Choroid plexus epithelial cell (primary cell): ENCODE measurements around the gene HACD4.

Experiments
- DNase-seq: peaks from one replicate; pipeline ENCODE4 v3.0.0-alpha.2; 2010; ENCODE audit warnings: low read depth
- H3K4me3 ChIP-seq: 2 replicates; pipeline ENCODE4 v1.5.1; 2011; ENCODE audit warnings: low read depth, mild to moderate bottlenecking, control low read depth, low read length, moderate library complexity
- CTCF ChIP-seq: conservative IDR thresholded peaks from 2 replicates; pipeline ENCODE4 v1.5.1; 2011; ENCODE audit warnings: low read depth, mild to moderate bottlenecking, control low read depth, inconsistent platforms, low read length, moderate library complexity

Gene HACD4

GRCh38 chr9:21070171-21070571 lies 38.7 kb upstream of the HACD4 start:
- TF ChIP-seq CTCF: peak; percentile 49
- peak; percentile 97 for DNase-seq
- H3K4me3 ChIP-seq: peak overlapping the region; percentile 25

GRCh38 chr9:21060919-21061561 lies 29.6 kb upstream of the HACD4 start:
- peak; percentile 4 for TF ChIP-seq CTCF
- peak; percentile 40 for DNase-seq
- H3K4me3 ChIP-seq: no peak overlapping the region

GRCh38 chr9:21056931-21057330 lies 25.5 kb upstream of the HACD4 start:
- no peak for DNase-seq
- no peak for TF ChIP-seq CTCF
- H3K4me3 ChIP-seq: no peak overlapping the region

GRCh38 chr9:21053851-21054250 lies 22.4 kb upstream of the HACD4 start:
- TF ChIP-seq CTCF: no peak
- no peak overlapping the region for H3K4me3 ChIP-seq
- no peak for DNase-seq

GRCh38 chr9:21047281-21047691 lies 15.8 kb upstream of the HACD4 start:
- no peak for TF ChIP-seq CTCF
- H3K4me3 ChIP-seq: no peak overlapping the region

GRCh38 chr9:21043841-21044240 lies 12.4 kb upstream of the HACD4 start:
- H3K4me3 ChIP-seq: no peak overlapping the region
- TF ChIP-seq CTCF: no peak
- DNase-seq: no peak

More at GRCh38 chr9:21047281-21047691, 15.8 kb upstream of the HACD4 start:
- no peak for DNase-seq

- TF ChIP-seq CTCF: no peak
Observed at GRCh38 chr9:21042466-21042865, 11.0 kb upstream of the HACD4 start.

More at GRCh38 chr9:21042466-21042865, 11.0 kb upstream of the HACD4 start:
- DNase-seq: no peak
- no peak overlapping the region for H3K4me3 ChIP-seq
